ENCODE measurements around the gene TBC1D22A. TPM values are rescaled to one million over a fixed set of nuclear protein-coding genes. Genes with fewer than 3 reads are reported as not detected.
A peak's percentile ranks its signal among the peaks of the same experiment; 100 is the strongest.

TBC1D22A gene
- total and polyA plus RNA-seq, 2 donors (not counting 3 experiments of a cell fraction or from before 2014, with no cell fraction given) = 26.1 to 32.4 TPM

DNA sequence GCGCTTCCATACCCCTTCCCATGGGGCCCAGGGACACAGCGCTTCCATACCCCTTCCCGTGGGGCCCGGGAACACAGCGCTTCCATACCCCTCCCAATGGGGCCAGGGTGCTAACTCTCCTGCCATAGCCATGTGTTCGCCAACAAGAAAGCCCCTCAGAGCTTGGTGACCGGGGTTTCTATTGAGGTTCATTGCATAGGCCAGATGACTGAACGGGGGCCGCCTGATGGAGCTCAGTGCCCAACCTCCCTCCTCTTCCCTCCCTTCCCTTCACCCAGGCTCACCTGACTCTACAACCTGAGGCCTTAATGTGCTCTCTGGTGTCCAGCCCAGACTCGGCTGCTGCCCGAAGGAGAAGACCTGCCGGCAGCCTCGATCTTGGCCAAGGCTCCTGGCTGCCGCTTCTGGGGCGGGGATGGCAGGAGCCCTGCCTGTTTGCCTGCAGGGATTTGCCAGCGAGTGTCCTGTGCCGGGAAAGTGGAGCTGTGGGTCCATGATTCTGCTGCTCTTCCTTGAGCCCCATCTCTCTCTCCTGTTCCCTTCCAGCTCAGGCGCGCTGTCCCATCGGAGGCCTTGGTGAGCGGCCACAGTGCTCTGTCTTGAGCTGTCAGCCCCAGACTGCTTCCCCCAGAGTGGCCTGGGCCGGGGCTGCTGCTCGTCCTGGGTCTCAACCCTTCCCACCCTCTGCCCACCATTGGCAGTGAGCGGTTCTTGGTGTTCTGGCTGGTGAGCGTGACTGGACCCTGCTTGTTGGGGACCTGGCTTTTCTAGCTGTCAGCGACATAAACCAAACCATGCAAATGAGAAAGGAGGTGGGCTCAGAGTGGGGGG lies 267.0 kb downstream of the TBC1D22A start:
- DNase-seq (ENCODE audit: low read depth, low spot score) (no peak), FAIRE-seq (no peak)
- TF ChIP-seq, protein P1, sequence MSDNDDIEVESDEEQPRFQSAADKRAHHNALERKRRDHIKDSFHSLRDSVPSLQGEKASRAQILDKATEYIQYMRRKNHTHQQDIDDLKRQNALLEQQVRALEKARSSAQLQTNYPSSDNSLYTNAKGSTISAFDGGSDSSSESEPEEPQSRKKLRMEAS (IDR thresholded peaks at IDR 0.05; ENCODE audit: insufficient read depth, insufficient read length) = no peak
- no peak for TF ChIP-seq GATA2 (IDR thresholded peaks at IDR 0.05; ENCODE audit: insufficient read depth, insufficient read length, low read depth, low read length)
- TF ChIP-seq, protein P2, sequence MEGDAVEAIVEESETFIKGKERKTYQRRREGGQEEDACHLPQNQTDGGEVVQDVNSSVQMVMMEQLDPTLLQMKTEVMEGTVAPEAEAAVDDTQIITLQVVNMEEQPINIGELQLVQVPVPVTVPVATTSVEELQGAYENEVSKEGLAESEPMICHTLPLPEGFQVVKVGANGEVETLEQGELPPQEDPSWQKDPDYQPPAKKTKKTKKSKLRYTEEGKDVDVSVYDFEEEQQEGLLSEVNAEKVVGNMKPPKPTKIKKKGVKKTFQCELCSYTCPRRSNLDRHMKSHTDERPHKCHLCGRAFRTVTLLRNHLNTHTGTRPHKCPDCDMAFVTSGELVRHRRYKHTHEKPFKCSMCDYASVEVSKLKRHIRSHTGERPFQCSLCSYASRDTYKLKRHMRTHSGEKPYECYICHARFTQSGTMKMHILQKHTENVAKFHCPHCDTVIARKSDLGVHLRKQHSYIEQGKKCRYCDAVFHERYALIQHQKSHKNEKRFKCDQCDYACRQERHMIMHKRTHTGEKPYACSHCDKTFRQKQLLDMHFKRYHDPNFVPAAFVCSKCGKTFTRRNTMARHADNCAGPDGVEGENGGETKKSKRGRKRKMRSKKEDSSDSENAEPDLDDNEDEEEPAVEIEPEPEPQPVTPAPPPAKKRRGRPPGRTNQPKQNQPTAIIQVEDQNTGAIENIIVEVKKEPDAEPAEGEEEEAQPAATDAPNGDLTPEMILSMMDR (IDR thresholded peaks at IDR 0.05; ENCODE audit: extremely low read depth in 1 of 2, insufficient read depth in 1 of 2, low read depth in 1 of 2, low read length in 2 of 2) = no peak
- Histone ChIP-seq H3K79me2 (ENCODE audit: control insufficient read depth, insufficient read depth, low read length) (no peaks in the 10 kb centered on the region), H3K4me1 (ENCODE audit: control insufficient read depth, extremely low read depth, insufficient read depth, low read length) (peaks cover 6% of the 10 kb centered on the region), H3K9ac (replicated peaks; ENCODE audit: extremely low read depth, insufficient read depth, low read length) (no peak overlapping the region), H3K36me3 (ENCODE audit: control insufficient read depth in 2 of 2, extremely low read depth in 1 of 2, insufficient read depth in 2 of 2, low read length in 2 of 2) (no peaks in the 10 kb centered on the region), H3K4me3 (replicated peaks in 1 of 3; ENCODE audit: insufficient read depth in 1 of 3, low read depth in 1 of 3, low read length in 3 of 3) (no peak overlapping the region), H3K27ac (ENCODE audit: insufficient read depth, low read depth, low read length) (peak overlapping the region; percentile 34), H3K9me1 (replicated peaks; ENCODE audit: control insufficient read depth, extremely low read depth, insufficient read depth, low read length) (no peaks in the 10 kb centered on the region), H4K20me1 (replicated peaks; ENCODE audit: control insufficient read depth, extremely low read depth, insufficient read depth, low read length) (no peaks in the 10 kb centered on the region), H3K27me3 (ENCODE audit: control insufficient read depth in 2 of 2, insufficient read depth in 2 of 2, low read length in 2 of 2) (no peaks in the 10 kb centered on the region), H3K4me2 (ENCODE audit: insufficient read depth, low read length) (no peak overlapping the region), H3K9me3 (replicated peaks; ENCODE audit: control insufficient read depth, insufficient read depth, low read length) (no peaks in the 10 kb centered on the region), H2AFZ (ENCODE audit: low read depth, low read length) (no peak overlapping the region)
- dilution Hi-C loops (cut with MboI; ENCODE audit: extremely low pct_ligation_motif_present, low sequenced_read_pairs) (no loop called here), intact Hi-C loops (cut with micrococcal nuclease) (no loop called here)
- CTCF ChIA-PET = interaction anchor here (1.2 kb wide), 1 partner anchor 15 kb away, joined by 3 read pairs; no protein-coding TSS in a partner anchor
- POLR2A ChIA-PET = no interaction called here
- no TSS peak for BruUV-seq (replicated peaks)
